ENCODE data around the gene IL1RAPL1. TPM values are rescaled to one million over a fixed set of nuclear protein-coding genes. Genes with fewer than 3 reads are reported as not detected.

IL1RAPL1 gene
- total and polyA plus RNA-seq, 8 donors: 0.60 to 1.4 (median 0.95) TPM; not detected in 2

DNA sequence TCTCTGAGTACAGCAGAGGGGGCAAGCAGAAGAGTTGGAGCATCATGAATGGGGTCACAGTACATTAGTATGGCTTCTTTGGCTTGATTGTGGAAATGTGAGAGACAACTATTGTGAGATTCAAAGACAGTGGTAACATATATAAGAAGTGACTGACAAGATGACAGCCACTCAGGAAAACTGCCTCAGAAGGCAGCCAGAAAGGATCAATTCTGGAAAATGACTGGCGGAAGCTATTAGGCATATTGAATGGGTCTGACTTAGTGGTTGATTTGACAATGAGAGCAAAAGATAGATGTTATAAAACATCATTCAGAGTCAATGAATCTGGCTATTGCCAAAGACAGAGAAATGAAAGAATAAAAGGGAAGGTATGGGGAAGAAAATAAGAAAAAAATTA lies 1282.6 kb downstream of the IL1RAPL1 start:
- intact Hi-C loops (cut with DNase I): no loop called here
- DNase-seq (no peak), ATAC-seq (no peak)
- Histone ChIP-seq H3K4me1 (no peaks in the 10 kb centered on the region), H3K27ac (no peak overlapping the region), H3K36me3 (no peaks in the 10 kb centered on the region), H3K4me3 (no peak overlapping the region), H3K27me3 (no peaks in the 10 kb centered on the region), H3K9me3 (no peaks in the 10 kb centered on the region)
- TF ChIP-seq, protein P1, sequence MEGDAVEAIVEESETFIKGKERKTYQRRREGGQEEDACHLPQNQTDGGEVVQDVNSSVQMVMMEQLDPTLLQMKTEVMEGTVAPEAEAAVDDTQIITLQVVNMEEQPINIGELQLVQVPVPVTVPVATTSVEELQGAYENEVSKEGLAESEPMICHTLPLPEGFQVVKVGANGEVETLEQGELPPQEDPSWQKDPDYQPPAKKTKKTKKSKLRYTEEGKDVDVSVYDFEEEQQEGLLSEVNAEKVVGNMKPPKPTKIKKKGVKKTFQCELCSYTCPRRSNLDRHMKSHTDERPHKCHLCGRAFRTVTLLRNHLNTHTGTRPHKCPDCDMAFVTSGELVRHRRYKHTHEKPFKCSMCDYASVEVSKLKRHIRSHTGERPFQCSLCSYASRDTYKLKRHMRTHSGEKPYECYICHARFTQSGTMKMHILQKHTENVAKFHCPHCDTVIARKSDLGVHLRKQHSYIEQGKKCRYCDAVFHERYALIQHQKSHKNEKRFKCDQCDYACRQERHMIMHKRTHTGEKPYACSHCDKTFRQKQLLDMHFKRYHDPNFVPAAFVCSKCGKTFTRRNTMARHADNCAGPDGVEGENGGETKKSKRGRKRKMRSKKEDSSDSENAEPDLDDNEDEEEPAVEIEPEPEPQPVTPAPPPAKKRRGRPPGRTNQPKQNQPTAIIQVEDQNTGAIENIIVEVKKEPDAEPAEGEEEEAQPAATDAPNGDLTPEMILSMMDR (IDR thresholded peaks at IDR 0.05): no peak

DNA sequence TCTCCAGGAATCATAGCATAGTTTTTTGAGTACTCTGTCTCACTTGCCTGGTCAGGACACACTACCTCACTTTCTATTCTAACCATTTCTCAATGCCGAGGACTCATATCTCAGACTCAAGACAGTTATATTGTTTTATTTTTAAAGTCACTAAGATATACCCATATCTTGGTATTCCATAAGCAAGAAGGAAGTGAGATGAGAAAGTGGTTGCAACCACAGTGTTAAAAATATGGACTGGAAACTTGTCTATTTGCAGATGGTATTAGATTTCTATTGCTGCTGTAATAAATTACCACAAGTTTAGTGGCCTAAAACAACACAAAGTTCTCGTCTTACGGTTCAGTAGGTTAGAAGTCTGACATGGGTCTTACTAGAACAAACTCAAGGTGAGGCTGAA lies 1283.4 kb downstream of the IL1RAPL1 start:
- intact Hi-C loops (cut with DNase I): no loop called here
- TF ChIP-seq, protein P1 (IDR thresholded peaks at IDR 0.05): no peak
- H3K4me3 ChIP-seq: no peak overlapping the region
- H3K27me3 ChIP-seq: no peaks in the 10 kb centered on the region
- H3K9me3 ChIP-seq: no peaks in the 10 kb centered on the region
- DNase-seq (no peak), ATAC-seq (no peak)
- no peak overlapping the region for H3K27ac ChIP-seq
- H3K36me3 ChIP-seq: no peaks in the 10 kb centered on the region
- H3K4me1 ChIP-seq: no peaks in the 10 kb centered on the region

DNA sequence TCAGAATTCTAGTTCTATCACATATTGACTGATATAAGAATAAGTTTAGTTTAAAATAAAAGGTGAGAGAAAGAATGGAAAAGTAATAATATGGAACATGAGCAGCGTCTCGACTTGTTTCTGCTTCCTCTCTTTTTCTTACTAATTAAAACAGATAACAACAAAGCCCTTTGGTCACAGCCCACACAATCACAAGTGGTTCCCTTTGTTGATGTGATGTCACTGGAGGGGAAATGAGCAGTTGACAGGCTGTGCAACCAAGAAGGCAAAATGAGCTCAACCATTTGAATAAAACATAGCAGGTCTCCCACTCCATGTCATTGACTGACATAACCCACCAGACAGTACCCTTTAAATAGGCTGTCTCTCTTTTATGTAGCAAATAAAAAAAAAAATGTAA lies 1285.6 kb downstream of the IL1RAPL1 start:
- H3K27me3 ChIP-seq: no peaks in the 10 kb centered on the region
- no peak for ATAC-seq
- no peak overlapping the region for H3K27ac ChIP-seq
- TF ChIP-seq, protein P1 (IDR thresholded peaks at IDR 0.05): no peak
- intact Hi-C loops (cut with DNase I): no loop called here
- no peaks in the 10 kb centered on the region for H3K9me3 ChIP-seq
- no peak for DNase-seq
- H3K36me3 ChIP-seq: no peaks in the 10 kb centered on the region
- no peaks in the 10 kb centered on the region for H3K4me1 ChIP-seq
- no peak overlapping the region for H3K4me3 ChIP-seq

DNA sequence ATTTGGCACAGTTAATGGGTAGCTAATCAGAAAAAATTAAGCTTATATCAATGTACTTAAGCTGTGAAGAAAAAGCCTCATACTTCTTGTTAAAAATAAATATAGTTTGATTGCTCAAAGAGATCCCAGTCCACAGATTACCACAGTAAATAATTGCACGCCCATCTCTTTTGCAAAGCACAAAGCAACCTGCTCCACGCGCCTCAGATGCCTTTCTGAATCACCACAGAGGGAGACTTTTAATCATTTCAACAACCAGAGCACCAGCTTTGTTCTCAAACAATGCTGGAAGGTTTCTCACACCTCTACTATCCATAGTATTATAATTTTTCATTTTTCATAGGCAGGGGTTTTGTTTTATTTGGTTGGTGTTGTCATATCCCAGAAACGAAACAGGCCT lies 1289.5 kb downstream of the IL1RAPL1 start:
- intact Hi-C loops (cut with DNase I): no loop called here
- no peaks in the 10 kb centered on the region for H3K36me3 ChIP-seq
- ATAC-seq: no peak

DNA sequence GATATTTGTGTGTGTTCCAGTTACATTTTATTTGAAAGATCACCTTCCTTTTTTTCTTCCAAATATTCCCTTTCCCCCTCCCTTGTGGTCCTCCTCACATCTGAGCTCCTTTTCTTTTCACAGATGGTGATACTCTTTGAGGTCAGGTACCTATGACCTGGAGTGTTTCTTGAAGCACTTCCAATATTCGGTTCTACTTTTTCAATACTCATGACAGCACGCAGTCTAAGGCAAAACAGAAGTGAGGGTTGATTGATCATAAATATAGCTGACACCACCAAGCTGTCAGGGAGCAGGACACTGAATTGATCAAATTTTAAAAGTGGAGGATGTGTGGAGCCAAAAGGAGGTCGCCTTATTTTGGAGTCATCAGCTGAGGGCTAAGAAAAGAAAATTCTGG lies 1293.7 kb downstream of the IL1RAPL1 start:
- H3K4me3 ChIP-seq: no peak overlapping the region
- TF ChIP-seq, protein P1 (IDR thresholded peaks at IDR 0.05): no peak
- DNase-seq: no peak
- intact Hi-C loops (cut with DNase I): no loop called here
- no peak overlapping the region for H3K27ac ChIP-seq
- no peaks in the 10 kb centered on the region for H3K4me1 ChIP-seq
- H3K27me3 ChIP-seq: peaks cover 0 to 3% of the 10 kb centered on the region in 2 donors
- no peaks in the 10 kb centered on the region for H3K9me3 ChIP-seq
- H3K36me3 ChIP-seq: no peaks in the 10 kb centered on the region
- ATAC-seq: no peak

More for the DNA sequence above, 1289.5 kb downstream of the IL1RAPL1 start:
- no peak overlapping the region for H3K27ac ChIP-seq
- TF ChIP-seq, protein P1 (IDR thresholded peaks at IDR 0.05): no peak
- no peaks in the 10 kb centered on the region for H3K4me1 ChIP-seq
- peaks cover 0 to 3% of the 10 kb centered on the region in 2 donors for H3K27me3 ChIP-seq
- H3K4me3 ChIP-seq: no peak overlapping the region
- no peak for DNase-seq
- no peaks in the 10 kb centered on the region for H3K9me3 ChIP-seq
